Kidney epithelial cell (primary cell): ENCODE data around the gene DYNC1I2. TPM values are rescaled to one million over a fixed set of nuclear protein-coding genes. Genes with fewer than 3 reads are reported as not detected.
A peak's percentile ranks its signal among the peaks of the same experiment; 100 is the strongest.
"Not testable (repeated sequence)": the region's sequence is repeated elsewhere in the genome, so short reads cannot be mapped to it uniquely, and the experiment has no call there.

ENCODE experiments used
- DNase-seq: peaks from one replicate; pipeline ENCODE4 v3.0.0-alpha.2; 2010; ENCODE audit warnings: low read depth
- H3K27me3 ChIP-seq: 2 replicates; pipeline ENCODE4 v1.6.0; 2011; ENCODE audit warnings: low read length; ENCODE audit not compliant: control insufficient read depth, insufficient read depth
- H3K36me3 ChIP-seq: 2 replicates; pipeline ENCODE4 v1.5.1; 2011; ENCODE audit warnings: low read length; ENCODE audit not compliant: control insufficient read depth, insufficient read depth
- H3K4me3 ChIP-seq: 2 replicates; pipeline ENCODE4 v1.5.1; 2011; ENCODE audit warnings: low read depth, mild to moderate bottlenecking, control low read depth, low read length
- CTCF ChIP-seq: IDR thresholded peaks from 2 replicates; pipeline ENCODE4 v1.5.1; 2011; ENCODE audit warnings: mild to moderate bottlenecking, moderate library complexity, low read length, control low read depth, inconsistent platforms; ENCODE audit not compliant: insufficient read depth, poor library complexity, severe bottlenecking
- total RNA-seq: library from RNA; depleted of rRNA; stranded (reverse); fragments of >200 nt; gene quantifications from 2 replicates; pipeline ENCODE4 v1.2.3, GENCODE V29; 2015

The DYNC1I2 gene
- total RNA-seq, 1 donor from 2014 or later, result 129 TPM

GRCh38 chr2:171747371-171747770, 60.1 kb downstream of the DYNC1I2 start:
- H3K36me3 ChIP-seq, result peaks cover 4% of the 10 kb centered on the region
- TF ChIP-seq CTCF, result no peak
- no peaks in the 10 kb centered on the region for H3K27me3 ChIP-seq
- H3K4me3 ChIP-seq, result no peak overlapping the region
- no peak for DNase-seq

GRCh38 chr2:171754254-171754939, 67.1 kb downstream of the DYNC1I2 start:
- H3K27me3 ChIP-seq, result no peaks in the 10 kb centered on the region

GRCh38 chr2:171758762-171759161, 71.5 kb downstream of the DYNC1I2 start:
- not testable (repeated sequence) for H3K36me3 ChIP-seq, DNase-seq, H3K27me3 ChIP-seq, H3K4me3 ChIP-seq

More at GRCh38 chr2:171754254-171754939, 67.1 kb downstream of the DYNC1I2 start:
- Histone ChIP-seq H3K36me3 (peaks cover 2% of the 10 kb centered on the region), H3K4me3 (no peak overlapping the region)
- TF ChIP-seq CTCF, result no peak
- no peak for DNase-seq

GRCh38 chr2:171761176-171761575, 73.9 kb downstream of the DYNC1I2 start:
- H3K4me3 ChIP-seq, H3K27me3 ChIP-seq, H3K36me3 ChIP-seq: not testable (repeated sequence)
- DNase-seq, result peak; percentile 64

- no peak overlapping the region for H3K4me3 ChIP-seq
- no peak for DNase-seq
- H3K36me3 ChIP-seq, result no peaks in the 10 kb centered on the region
- H3K27me3 ChIP-seq, result no peaks in the 10 kb centered on the region
- no peak for TF ChIP-seq CTCF
Measured at GRCh38 chr2:171762879-171763573, 75.8 kb downstream of the DYNC1I2 start.

- Histone ChIP-seq H3K27me3 (no peaks in the 10 kb centered on the region), H3K4me3 (no peak overlapping the region), H3K36me3 (no peaks in the 10 kb centered on the region)
- TF ChIP-seq CTCF, result no peak
- DNase-seq, result no peak
Measured at GRCh38 chr2:171763602-171764001, 76.3 kb downstream of the DYNC1I2 start.

- Histone ChIP-seq H3K4me3 (no peak overlapping the region), H3K36me3 (no peaks in the 10 kb centered on the region), H3K27me3 (no peaks in the 10 kb centered on the region)
- DNase-seq, result no peak
- no peak for TF ChIP-seq CTCF
Measured at GRCh38 chr2:171771463-171771862, 84.2 kb downstream of the DYNC1I2 start.
